NCI-H1436 (cell line): ENCODE results near the gene COX4I2.
"Not testable (repeated sequence)": the region's sequence is repeated elsewhere in the genome, so short reads cannot be mapped to it uniquely, and the experiment has no call there.

Experiments
- DNase-seq: peaks from one replicate; lab custom pipeline; 2025; lab: John Stamatoyannopoulos, UW

Gene COX4I2

DNA sequence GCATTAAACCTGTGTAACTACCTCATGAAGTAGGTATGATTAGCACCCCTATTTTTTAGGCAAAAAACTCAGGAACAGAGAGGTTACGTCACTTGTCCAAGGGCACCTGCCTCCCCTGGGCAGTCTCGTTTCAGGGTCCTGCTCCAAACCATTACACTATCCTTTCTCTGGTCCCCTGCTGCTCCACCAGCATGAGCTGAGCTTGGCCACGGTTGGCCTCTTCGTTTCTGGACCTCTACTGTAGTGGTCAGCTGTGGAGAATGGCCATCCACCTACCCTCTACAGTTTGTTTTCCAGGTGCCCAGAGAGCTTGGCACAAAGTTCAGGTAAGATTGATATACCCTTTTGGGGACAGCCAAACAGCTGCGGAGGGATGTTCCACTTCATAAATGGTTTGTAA lies 16.8 kb downstream of the COX4I2 start:
- no peak for DNase-seq

DNA sequence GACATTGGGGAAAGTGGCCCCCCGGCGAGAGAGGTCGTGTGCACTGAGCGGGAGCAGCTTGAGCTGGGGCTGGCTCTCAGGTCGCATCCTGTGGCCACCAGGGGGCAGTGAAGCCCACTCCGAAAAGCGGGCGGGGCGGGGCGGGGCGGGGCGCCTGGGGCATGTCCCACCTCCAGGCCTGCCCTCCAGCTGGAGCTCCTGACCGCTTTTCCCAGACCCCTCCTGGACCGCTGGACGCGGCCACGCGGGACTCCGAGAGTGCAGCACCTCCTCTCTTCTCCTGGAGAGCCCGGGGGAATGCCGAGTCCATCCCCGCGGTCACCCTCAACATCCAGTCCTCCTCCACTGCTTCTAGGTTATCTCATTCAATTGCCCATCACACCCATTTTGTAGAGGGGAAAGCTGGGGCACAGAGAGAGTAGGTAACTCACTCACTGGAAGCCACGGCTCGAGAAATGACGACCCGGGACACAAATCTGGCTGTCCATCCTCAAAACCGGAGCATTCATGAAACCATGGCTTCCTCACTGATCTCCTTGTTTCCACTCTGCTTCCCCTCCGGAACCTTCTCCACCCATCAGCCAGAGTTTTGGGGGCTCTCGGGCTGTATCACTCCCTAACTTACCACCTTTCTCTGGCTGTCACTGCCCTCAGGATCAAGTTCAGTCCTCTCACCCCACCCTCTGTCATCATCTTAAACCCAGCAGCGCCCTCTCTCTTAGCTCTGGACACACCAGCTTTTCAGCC lies 24.1 kb downstream of the COX4I2 start:
- DNase-seq = peak; percentile 67

DNA sequence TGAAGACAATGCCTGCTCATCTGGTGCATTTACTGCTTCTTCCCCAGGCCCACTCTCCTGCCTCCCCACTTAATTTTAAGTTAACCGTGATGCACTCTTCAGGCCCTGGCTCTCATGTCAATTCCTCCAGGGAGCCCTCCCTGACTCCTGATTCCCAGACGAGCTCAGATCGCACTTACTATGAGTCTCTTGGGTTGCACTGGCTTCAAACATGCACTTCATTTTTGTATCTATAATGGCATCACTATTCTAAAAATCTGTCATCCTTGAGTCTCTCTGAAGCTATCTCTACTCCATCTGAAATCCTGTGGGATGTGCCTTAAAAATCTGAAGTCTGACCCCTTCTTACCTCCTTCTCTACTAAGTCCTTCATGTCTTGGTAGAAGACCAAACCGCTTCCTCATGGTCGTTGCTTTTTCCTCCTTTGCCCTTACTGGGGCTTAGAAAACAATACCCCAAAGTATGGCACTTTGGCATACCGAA lies 24.7 kb downstream of the COX4I2 start:
- DNase-seq = no peak

DNA sequence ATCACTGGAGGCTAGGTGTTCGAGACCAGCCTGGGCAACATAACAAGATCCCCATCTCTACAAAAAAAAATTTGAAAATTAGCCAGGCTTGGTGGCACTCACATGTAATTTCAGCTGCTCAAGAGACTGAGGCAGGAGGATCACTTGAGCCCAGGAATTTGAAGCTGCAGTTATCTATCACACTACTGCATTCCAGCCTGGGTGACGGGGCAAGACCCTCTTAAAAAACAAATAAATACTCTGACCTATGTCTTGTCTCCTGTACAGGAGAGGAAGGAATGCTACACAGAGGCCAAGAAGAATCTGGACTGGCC lies 25.8 kb downstream of the COX4I2 start:
- DNase-seq = no peak

DNA sequence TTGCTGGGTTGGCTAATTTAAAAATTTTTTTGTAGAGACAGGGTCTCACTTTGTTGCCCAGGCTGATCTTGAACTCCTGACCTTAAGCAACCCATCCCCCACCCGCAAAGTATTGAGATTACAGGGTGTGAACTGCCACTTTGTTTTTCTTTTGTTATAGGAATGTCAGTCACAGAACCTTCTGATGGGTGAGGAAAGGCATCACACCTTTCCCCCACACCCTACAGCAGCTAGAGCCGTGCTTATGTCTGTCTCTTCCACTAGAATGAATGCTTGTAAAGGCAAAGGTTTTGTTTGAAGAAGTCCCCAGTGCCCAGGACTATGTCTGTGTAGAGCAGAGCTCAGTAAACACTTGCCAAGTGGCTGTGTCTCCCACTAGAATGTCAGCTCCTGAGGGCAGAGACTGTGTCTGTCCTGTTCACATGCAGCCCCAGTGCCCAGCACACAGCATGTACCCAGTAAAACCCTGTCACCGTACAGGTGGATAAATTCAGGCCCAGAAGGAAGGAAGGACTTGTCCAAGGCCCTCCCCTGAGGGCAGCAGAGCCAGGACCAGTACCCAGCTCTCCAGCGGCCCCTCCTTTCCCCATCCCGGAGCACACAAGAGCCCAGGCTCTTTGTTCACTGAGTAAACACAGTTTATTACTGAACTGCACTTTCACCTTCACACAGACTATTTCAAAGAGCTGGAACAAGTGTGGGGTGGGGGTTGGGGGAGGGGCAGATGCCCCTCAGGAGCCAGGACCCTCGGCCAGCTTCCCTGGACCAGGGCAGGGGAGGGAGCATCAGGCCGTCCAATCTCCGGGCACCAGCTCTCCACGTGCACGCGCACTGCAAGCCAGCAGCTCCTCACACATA lies 26.4 kb downstream of the COX4I2 start:
- peak; percentile 28 for DNase-seq

DNA sequence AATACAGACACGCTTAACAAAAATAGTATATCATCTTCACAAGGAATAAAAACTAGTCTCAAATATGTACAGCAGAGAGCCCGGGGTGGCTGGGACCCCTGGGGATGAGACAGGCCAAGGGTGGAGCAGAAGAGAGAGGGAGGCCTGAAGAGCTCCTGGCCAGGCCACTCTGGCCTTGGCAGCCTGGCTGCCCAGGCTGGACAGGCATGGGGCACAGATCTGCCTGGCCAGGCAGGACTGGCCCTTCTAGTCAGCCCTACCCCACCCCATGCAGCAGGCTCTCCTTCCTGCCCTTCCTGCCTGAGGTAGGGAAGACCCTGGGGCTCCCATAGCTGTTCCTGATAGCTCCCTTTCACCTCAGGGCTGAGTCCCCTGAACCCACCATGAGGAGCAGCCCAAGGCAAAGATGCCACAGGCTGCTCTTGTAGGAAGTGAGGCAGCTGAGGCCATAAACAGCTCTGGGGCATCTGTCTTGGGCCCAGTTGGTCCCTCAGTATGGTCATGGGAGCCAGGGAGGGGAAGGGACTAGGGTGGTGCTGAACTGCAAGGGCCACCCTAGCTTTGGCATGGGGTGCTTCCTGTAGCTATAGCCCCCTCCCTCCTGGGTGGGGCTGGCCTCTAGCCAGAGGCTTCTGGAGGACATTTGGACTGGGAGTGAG lies 27.1 kb downstream of the COX4I2 start:
- no peak for DNase-seq

DNA sequence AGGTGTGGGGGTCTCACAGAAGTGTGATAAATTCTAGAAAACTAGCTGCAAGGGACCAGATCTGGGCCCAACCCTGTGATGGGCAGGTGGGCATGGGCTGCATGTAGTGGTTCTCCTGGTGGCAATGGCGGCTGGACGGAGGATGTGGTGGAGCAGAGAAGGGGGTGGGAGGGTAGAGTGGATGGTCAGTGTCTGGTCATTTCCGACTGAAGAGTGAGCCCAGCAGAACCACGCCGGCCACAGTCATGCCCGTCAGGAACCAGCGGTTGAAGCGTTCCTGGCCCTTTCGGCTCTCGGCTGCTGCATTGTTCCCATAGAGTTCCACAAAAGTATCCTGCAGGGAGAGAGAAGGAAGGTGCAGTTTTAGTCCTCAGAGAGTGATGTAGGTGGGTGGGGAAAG lies 28.0 kb downstream of the COX4I2 start:
- DNase-seq = no peak

DNA sequence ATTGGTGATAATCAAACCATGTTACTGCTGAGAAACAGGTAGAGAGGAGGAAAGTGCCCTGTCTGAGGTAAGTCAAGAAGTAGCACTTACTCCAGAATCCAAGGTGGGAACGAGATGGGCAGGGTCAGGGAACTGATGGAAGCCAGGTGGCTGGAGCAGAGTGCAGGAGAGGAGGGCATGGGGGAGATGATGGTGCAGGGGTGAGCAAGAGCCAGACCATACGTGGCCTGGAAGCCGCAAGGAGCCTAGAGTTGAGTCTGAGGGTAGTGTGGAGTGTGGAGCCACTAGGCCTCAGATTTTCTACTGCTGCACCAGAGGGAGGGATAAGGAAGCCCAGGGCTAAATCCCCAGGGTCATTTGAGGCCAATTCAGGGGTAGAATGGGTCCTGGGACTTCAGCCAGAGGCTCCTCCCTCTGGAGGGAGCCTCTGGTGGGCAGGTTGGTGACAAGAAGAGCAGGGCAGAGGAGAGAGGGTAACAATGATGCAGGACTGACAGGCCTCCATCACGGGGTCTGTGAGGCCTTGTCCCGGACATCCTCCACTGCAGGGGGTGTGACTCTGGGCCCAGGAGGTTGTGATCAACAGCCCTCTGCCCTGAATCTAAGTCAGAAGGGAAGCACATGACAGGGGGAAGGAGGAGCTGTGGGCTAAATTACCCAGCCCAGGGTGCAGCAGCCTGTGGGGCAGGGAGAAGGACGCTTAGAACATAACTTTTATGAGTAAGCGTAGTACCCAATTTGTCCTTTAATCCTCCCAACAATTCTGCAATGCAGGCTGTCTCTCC lies 28.7 kb downstream of the COX4I2 start:
- DNase-seq = no peak

DNA sequence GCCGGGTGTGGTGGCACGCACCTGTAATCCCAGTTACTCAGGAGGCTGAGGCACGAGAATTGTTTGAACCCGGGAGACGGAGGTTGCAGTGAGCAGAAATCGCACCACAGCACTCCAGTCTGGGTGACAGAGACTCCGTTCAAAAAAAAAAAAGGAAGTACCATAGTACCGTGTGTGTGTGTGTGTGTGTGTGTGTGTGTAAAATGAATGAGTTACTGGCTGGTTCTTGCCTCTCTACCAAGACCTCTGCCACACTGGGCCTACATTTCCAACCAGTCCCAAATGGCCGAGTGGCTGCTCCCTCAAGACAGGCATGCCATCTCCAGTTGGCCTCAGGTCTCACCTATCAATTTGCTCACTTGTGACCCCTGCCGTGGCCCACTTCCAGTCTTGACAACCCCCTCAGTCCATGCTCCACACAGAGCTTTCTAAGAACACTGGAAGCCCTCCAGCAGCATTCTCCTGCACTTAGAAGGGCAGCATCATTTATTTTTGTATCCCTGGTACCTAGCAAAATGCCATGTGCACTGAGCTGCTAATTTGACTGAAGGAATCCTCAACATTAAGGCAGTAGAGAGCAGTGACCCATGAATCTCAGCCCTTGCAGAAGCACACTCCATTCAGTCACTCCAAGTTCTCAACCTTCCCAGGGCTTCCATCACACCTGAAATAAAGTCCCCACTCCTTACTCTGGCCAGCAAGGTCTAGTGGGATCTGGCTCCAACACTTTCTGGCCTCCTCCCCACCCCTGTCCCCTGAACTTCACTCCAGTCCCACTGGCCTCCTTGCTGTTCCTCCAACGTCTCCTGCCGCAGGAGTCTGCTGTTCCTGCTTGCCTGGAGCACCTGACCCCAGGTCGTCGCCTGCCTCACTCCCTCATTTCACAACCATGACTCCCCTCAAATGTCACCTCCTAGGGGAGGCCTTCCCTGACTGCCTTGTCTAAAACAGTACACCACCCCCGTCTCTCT lies 29.9 kb downstream of the COX4I2 start:
- DNase-seq = no peak

DNA sequence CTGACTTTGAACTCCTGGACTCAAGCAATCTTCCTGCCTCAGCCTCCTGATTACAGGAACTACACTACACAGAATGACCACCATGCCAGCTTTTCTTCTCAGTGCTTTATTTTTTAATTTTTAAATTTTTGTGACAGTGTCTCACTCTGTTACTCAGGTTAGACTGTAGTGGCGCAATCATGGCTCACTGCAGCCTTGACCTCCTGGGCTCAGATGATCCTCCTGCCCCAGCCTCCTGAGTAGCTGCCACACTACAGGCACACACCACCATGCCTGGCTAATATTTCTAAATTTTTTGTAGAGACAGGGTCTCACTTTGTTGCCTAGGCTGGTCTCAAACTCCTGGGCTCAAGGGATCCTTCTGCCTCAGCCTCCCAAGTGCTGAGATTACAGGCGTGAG lies 31.2 kb downstream of the COX4I2 start:
- DNase-seq = not testable (repeated sequence)

DNA sequence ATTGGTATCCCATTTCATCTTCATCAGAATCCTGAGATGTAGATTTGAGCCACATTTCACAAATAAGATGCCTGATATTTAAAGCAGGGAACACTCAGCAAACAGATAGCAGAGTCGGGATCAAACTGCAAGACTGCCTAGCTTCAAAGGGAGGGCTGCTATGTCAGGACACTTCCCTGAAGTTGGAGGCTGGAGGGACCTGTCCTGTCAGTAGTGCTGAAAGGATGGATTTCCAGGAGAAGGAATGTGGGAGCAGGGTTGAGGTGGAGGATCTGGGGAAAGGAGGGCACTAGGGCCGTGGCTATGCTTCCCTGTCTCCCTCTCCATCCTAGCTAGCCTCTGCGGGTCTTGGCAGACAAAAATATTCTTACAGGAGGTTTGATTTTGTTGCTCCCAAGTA lies 32.2 kb downstream of the COX4I2 start:
- no peak for DNase-seq

DNA sequence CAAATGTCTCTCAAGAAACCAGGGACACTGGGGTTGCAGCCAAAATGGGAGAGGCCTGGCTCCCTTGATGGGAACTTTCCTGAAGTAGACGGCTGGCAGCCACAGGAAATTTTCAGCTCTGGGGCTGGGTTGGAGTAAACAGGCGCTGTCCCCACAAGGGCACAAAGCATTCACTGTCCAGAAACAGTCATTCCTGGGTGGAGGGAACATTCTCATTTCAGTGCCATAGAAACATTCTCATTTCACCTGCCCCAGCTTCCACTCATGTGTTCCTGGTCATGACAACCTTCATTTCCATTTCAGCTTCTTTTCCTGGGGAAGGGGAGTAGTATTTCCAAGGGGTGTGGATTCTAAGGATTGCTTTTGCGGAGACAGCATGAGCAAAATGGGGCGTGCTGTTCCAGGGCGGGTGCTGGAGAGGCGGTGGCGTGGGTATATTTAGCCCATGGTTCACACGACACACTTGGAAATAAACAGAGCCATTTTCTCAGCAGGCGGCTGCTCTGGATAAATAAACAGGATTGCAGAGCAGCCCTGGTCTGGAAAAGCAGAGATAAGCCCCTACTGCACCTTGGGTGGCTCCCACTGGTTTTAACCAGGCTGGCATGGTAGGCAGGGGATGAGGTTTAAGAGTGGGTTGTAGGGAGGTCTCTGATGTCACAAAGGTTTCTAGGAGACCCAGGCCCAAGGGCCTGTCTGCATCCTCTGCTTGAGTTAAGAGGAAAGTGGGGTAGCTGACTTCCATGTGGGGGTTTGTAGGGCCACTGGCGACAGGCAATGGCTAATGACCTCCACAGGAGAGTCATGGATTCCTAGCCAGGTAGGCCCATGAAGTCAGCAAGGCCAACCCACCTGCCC lies 32.9 kb downstream of the COX4I2 start:
- no peak for DNase-seq

DNA sequence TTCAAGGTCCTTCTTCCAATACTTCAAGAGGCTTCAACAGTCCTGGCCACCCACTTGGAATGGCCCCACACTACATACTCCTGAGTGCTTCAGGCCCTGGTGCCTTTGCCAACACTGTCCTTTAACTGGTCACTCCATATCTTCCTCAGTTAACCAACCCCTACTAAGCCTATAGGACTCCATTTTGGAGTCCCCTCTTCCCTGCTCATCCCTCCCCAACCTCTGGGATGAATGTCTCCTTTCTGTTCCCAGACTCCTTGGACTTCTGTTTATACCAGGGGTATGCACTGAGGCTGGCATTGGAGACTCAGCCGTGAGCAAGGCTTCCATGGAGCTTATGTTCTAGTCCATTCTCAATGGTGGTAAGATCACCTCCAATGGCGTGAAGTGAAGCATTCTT lies 33.6 kb downstream of the COX4I2 start:
- no peak for DNase-seq

DNA sequence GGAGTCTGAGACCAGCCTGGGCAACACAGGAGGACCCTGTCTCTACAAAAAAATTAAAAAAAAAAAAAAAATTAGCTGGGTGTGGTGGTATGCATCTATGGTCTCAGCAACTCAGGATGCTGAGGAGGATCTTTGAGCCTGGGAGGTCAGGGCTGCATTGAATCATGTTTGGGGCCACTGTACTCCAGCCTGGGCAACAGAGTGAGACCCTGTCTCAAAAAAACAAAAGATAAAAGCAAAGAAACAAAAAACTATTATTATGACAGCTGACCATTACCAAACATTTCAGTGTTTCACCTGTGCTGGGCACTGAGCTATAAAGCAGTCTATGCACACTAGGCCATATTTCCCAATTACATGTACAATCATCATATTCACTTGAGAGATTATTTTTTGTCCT lies 35.7 kb downstream of the COX4I2 start:
- no peak for DNase-seq

DNA sequence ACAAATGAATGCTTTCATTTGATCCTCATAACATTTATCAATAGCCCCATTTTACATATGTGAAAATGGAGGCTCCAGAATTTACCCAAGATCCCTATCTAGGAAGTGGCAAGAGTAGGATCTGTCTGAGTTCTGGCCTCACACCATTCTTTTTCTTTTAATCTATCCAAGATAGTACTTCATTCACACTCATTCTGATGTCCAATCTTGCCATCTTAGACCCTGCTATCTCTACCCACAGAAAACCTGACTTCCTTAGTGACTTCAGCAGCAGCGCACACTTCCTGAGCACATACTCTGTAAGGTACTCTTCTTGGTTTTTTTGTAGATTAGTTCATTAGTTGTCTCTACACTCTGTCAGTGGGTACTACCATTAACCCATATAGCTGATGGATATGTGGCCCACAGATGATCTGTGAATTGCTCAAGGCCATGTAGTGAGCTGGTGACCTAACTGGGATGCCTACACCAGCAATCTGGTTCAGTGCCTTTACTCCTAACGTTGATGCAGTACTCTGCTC lies 36.3 kb downstream of the COX4I2 start:
- DNase-seq = no peak

DNA sequence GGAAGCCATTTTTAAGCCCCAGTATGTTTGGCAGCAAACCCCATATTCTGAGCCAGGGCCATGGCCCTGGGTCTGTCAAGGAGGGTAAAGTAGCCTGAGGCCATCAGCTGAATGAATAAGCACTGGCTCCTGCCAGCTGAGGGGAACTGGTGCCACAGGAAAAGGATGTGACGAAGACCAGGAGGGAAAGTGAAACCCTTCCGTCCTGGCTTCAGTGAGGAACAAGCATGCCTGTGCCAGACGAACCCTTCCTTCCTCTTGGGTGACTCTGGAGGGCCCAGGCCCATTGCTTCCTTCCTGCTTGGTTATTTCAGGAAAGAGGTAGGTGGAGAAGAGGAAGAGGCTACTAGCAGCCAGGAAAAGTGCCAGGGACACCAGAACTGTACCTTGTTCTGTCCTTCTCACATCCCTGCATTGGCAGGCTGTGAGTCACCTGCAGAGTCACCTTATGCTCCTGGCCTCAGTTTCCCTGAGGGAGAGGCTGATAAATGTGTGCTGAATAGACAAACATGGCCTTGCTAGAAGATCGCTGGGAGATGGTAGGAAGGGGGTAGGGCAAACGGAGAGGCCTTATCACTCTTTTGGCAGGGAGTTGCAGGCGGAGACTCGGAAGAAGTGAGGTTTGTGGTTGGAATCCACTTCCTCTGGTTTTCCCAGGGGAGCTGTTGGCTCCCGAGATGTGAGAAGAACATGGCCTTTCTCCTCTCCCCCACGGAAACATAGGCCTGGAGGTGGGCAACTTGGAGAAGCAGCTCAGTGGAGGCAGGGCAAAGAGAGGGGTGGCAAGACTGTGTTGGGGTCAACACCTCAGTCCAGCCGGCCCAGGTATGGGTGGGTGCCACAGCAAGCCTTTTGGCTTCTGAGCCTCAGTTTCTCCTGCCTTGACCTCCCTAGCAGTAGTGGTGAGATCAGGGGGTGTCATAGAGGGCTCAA lies 37.4 kb downstream of the COX4I2 start:
- no peak for DNase-seq

DNA sequence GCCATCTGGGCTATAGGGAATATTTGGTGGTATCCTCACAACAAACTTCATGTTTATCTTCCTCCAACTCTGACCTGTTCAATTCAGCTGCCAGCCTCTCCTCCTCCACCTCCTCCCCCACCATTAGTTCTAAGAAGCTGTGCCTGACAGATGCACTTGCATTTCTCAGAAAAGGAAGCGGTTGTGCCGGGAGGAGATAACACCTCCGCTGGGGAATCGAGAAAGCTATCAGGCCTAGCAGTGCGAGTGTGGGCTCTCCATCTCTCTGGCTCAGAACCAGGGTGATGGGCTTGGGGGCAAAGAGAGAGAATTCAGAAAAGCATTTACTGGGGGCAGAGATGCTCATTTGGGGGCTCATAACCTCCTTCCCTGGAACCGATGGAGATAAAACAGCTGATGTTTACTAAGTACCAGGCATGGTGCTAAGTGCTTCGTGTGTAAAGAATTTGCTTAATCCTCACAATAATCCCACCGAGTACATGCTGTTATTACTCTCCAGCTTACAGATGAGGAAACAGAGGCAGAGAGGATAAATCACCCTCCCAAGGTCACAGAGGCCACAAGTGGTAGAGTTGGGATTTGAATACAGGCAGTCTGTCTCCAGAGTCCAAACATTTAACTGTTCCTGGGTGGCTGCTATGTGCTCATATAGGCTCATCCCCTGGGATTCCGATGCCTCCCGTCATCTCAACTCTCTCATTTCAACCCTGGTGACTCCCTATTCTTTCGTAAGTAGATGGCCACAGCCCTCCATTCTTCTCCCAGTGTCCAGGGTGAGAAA lies 38.3 kb downstream of the COX4I2 start:
- DNase-seq = no peak

DNA sequence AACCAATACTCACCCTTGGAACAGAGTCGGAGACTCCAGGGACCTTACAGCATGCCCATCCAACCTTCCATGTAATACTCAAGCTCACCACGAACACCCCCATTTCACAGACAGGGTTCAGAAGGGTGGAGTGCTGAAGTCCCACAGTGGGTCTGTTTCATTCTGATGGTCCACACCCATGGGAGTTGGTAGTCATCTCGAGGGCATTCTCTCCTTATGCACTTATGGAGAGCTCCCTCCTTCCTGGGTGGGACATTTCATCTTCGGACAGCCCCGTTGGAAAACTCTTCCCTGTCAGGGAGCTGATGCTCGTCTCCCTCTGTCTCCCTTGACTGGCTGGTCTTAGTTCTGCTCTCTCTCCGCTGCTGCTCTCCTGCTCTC lies 38.9 kb downstream of the COX4I2 start:
- no peak for DNase-seq
